T-helper 1 cell treated with Interleukin-12 subunit alpha and Interleukin-12 subunit beta and Interleukin-4 antibody, amounts not matched to agents 30 ng/mL and 1 ng/mL, for 36 hours (primary cell): ENCODE measurements around the gene CCDC69. TPM values are rescaled to one million over a fixed set of nuclear protein-coding genes. Genes with fewer than 3 reads are reported as not detected.

ENCODE experiments used
- intact Hi-C: fragments of 100-400 bp; cut with micrococcal nuclease; formaldehyde crosslinking; loops from one replicate; pipeline ENCODE4 v1.15.1; 2024
- total RNA-seq: library from RNA; stranded (reverse); gene quantifications from 2 replicates; pipeline ENCODE4 v1.2.3, GENCODE V29; 2022

CCDC69 gene
- total RNA-seq, 1 donor from 2014 or later: 53.6 TPM

DNA sequence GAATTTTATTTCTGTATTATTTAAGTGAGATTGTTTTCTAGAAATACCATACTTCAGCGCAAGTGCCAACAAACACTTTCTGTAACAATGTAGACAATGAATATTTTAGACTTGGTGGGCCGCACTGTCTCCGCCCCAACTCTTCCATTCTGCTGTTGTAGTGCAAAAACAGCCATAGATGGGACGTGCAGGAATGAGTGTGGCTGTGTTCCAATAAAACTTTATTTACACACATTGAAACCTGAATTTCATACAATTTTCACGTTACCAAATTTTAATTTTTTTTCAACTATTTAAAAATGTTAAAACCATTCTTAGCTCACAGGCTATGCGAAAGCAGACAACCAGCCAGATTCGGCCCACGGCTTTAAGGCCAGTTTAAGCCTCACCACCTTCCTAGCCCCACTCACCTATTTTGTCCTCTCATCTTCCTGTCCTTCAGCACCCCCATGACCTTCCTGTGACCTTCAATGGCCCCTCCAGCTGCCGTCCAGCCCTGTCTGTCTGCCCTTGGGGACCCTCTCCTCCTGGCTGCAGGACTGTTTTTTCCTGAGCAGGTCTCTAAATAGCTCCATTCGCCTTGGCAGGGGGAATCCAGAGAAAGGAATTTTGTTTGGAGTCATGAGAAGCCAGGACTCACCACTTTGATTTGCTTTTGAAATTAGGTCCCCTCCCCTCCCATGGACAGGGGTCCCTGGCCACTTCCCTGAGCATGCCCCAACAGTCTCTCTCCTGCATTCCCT lies 55.1 kb downstream of the CCDC69 start:
- intact Hi-C loops: loop anchor here (5.0 kb wide), 1 partner anchor 149 kb away; no protein-coding TSS in a partner anchor

DNA sequence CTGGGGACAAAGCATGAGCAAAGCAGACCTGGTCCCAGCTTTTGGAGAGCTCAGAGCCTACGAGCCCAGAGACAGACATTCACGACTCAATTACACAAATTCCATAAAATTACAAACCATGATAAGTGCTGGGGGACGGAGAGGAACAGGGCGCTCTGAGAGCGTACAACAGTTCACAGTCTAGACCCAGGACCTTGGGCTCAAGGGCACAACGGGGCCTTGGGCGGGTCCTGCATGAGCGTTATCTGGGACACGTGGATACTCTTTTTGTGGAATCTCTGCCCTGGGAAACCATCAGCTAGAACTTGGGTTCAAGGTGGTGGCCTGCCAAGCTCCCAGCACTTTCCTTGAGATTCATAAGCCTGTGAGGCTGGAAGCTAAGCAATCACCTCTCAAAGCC lies 56.9 kb downstream of the CCDC69 start:
- intact Hi-C loops: loop anchor here (5.0 kb wide), 1 partner anchor 150 kb away; no protein-coding TSS in a partner anchor

DNA sequence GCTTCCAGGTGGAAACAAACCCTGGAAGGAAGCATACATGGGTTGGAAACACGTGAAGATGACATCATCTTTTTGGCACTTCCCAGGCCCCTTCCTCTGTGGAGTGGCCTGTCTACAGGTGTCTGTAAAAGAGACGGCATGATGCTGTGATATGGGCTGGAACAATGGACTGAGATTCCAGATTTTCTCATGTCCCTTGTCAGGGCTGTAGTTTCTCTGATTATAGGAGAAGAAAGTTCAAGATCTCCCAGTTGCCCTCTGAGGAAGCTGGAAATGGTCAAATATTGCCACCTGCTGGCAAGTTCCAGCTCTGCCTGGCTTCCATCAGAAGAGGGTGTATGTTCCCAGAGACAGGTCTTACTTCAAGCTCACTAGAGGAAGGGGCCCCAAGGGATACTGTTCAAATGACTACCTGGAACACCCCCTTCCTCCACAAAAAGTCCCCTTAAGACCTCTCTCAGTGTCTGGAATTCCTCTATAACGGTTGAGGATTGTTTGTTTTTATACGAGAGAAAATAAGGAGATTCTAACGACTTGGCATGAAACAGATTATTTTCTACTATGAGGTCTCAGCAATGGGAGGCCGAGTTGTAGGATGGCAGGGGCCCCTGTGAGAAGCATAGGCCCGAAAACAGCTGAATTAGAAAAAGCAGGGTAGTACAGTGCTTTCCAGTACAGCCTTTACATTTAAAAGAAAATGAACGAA lies 59.1 kb downstream of the CCDC69 start:
- intact Hi-C loops: loop anchor here (1.0 to 5.0 kb wide), 11 partner anchors 8 to 464 kb away; partner anchors contain the start of genes ANXA6, RBM22 and TNIP1

DNA sequence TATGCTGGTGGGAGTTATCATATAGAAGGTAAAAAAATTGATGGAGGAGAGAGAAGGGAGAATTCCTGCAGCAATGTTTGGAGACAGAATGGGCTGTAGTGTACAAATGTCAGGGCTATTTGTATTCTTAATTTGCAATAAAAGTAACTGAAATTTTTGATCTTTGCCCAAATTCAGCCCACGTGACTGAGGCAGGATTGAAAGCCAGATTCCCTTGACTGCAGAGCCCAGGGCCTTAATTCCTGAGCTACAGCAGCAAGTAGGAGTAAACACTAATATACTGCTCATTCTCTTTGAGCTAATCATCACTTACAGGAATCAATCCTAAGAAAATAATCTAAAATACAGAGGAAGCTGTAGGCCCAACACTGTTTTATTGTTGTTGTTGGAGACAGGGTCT lies 61.1 kb downstream of the CCDC69 start:
- intact Hi-C loops: no loop called here

DNA sequence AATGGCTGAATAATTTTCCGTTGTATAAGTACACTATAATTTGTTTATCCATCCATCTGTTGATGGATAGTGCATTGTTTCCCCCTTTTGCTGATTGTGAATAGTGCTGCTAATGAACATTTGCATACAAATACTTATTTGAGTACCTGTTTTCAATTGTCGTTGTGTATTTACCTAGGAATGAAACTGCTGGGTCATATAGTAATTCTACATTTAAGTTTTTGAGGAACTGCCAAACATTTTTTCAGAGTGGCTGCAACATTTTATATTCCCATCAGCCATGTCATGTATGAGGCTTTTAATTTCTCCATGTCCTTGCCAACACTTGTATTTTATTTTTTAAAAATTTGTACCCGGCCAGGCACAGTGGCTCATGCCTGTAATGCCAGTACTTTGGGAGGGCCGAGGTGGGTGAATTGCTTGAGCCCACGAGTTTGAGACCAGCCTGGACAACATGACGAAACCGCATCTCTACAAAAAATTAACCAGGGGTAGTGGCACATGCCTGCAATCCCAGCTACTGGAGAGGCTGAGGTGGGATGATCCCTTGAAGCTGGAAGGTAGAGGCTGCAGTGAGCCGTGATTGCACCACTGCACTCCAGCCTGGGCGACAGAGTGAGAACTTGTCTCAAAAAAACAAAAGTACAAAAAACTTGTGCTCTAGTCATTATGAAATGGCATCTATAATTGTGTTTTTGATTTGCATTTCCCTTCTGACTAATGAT lies 64.1 kb downstream of the CCDC69 start:
- intact Hi-C loops: loop anchor here (10.0 kb wide), 2 partner anchors 285 to 1605 kb away; partner anchors contain the start of genes CSNK1A1 and SLC36A1

DNA sequence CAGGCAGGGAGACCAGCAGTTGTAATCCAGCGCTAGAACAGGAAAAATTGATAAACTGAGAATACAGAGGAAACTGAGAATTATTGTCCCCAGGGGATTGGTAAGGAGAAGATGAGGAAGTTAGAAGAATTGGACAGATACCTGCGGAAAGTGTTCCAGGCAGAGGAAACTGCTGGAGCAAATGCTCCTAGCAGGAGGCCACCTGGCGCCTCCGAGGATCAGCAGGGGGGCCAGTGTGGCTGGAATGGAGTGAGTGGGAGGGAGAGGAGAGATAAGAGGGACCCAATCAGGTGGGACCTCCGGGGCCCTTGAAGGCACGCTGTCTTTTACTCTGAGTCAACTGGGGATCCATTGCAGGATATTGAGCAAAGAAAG lies 65.6 kb downstream of the CCDC69 start:
- intact Hi-C loops: loop anchor here (1.0 to 10.0 kb wide), 3 partner anchors 8 to 1603 kb away; partner anchors contain the start of genes CSNK1A1 and SLC36A1

DNA sequence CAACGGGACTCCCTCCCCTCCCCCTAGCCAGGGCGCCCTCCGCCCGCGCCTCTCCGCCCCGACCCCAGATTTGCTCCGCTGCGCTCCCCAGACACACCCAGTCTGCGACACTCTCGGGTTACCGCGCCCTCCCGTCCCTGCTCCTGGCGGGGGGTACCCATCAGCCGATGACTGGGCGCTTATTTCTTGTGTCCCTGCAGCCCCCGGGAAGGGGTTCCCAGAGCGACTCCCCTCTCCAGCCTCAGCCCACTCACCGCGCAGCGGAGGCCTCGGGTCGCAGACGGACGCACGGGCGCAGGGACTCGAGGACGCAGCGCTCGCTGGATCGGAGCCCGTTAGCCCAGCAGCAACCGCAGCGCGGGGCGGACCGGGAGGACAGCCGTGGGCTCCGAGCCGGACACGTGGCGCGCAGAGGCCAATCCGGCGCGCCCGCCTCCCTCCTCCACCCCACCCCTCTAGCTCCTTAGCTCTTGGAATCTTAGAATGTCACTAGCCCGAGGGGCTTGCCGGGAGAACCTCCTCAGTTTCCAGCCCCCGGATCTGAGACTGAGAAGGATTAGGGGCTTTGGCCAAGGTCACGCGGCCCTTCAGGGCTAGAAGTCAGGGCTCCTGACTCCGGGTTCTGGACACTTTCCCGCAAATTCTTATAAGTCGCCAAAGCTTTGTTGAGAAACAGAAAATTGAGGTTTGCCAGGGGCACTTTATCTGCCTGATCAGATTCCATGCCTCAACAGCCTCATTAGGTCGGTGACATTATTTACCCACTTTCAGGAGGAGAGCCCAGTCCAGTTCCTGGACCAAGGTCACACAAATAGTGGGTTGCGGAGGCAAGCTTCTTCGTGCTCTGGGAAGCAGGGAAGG lies 66.2 kb downstream of the CCDC69 start, which contains the start of gene ANXA6:
Gene ANXA6 (minus strand): TSS at position 354 of the 861 bp plus-strand sequence. CDS start 9,878 bp downstream, outside the sequence.
- intact Hi-C loops: loop anchor here (1.0 to 10.0 kb wide), 12 partner anchors 7 to 1603 kb away; partner anchors contain the start of genes CSNK1A1, DCTN4, RBM22 and SLC36A1

DNA sequence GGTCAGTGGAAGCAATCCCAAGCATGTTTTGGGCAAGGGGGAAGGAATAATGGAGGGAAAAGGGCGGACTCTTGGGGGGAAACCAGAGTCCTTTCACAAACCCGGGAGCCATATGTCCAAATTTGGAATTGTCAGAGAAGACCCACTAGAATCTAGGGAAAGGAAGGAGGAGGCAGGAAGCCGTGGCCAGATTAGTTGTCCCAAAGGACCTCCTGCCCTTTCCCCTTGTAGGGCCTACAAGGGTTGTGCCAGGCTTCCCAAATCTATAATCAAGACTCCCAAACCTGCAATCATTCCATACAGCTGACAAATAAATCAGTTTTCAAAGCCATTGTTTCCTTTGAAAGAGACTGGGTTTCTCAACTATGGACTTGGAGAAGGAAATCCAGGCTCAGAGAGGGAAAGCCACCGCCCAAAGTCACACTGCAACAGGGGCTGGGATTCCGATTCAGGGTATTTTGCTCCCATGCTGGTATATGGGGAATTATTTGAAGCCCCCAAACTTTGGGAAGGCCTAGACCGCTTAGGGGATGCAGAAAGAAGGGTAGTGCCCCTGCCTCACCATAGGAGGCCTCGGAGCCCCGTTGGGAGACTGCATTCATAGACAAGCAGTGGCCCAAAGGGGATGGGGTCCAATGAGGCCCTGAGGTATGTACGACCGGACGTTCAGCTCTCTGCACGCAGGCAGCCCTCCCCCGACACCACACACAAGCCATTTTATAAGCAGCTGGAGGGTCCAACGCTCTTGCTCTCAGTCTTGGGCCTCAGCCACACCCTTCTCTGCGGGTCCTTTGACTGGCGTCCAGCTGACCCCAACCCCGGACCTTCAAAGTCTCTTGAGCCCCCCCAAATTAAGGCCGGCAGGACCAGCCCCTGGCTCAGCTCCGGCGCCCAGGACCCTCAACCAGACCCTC lies 67.1 kb downstream of the CCDC69 start:
- intact Hi-C loops: loop anchor here (1.0 to 10.0 kb wide), 11 partner anchors 9 to 1602 kb away; partner anchors contain the start of genes CSNK1A1, DCTN4, RBM22 and SLC36A1

DNA sequence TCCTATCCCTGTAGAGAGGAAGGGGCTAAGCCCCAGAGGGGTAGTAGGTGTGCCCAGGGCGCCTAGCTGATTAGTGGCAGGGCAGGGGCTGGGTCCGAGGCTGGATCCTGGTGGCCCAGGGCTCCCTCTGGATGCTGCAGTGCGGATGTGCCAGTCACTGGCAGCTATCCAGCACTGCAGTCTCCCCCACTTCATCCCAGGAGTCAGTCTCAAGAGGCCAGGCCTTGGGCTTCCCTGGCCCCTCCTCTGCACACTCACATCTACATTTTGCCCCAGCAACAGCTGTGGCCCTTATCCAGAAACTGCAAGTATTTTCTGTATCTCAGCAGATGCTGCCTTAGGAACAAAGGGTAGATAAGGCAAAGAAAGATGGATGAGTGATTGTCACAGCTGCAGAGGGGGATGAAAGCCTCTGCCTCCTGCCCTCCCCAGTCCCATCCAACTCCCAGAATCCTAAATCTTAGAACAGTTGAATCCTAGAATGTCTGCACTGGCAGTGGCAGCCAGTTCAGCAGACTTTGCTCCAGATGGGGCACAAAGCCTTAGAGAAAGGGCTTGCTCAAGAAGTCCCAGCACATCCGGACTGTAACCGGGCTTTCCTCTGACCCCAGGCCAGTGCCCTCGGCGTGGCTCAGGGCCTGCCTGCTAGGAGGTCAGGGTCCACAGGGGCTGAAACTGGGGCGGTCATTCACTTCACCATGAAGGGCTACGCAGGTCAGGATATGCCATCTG lies 68.0 kb downstream of the CCDC69 start:
- intact Hi-C loops: loop anchor here (1.0 to 10.0 kb wide), 9 partner anchors 15 to 1601 kb away; partner anchors contain the start of genes CD74, CSNK1A1, DCTN4 and RBM22

DNA sequence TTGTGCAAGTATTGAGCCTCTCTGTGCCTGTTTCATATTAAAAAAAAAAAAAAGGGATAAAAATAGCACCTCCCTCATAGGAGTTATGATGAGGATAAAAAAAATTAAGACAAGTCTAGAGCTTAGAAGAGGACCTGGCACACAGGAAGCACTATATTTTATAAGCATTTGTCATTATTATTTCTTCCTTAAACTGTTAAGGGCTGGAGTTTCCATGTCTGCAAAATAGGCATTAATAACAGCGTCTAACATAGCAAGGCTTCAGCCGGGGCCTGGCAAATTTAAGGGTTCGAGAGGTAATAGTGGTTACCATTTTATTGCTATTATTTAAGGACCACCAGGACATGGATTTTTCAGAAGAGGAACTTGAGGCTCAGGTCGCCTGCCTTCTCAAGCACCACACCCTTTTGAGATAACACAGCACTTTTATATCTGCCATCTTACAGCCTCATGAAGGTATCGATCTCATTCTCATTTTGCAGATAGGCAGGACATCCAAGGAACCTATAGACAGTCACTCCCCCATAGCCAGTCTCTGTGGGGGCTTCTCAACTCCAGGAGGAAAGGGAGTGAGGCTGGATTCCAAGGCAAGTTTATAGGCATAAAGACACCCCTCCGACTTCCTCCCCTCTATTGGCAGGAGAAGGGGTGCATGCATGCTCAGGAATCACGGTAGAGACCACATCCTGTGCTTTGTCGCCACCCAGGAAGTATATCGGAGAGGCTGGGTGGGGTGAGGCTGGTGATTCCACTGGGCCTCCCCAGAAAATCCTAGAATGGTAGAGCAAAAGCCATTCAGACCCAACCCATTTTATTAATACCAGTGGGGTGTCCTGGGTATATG lies 68.7 kb downstream of the CCDC69 start:
- intact Hi-C loops: loop anchor here (1.0 to 10.0 kb wide), 5 partner anchors 14 to 1600 kb away; partner anchors contain the start of genes CD74, CSNK1A1 and SLC36A1

DNA sequence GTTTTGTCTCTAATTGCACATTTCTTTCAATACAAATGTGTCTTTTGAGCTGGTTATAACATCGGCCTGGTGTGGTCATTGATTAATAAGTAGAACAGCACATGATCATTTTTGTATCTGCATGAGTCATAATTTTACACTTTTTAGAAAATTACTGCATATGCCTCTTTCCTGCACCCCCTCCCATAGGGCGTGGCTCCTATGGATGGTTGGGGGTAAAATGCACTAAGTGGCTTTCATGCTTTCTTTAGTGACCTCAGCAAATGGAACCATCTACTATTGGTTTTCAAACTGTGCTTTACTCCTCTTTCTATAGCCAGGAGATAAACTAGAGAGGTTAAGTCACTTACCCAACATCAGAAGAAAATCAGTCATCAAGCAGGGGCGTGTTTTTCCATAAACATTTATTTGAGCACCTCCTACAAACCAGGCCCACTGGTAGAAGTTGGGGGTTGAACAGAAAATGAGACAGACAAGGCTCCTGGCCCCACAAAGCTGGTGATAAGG lies 70.1 kb downstream of the CCDC69 start:
- intact Hi-C loops: loop anchor here (2.0 to 10.0 kb wide), 3 partner anchors 291 to 1599 kb away; partner anchors contain the start of genes CSNK1A1, RPS14 and SLC36A1

DNA sequence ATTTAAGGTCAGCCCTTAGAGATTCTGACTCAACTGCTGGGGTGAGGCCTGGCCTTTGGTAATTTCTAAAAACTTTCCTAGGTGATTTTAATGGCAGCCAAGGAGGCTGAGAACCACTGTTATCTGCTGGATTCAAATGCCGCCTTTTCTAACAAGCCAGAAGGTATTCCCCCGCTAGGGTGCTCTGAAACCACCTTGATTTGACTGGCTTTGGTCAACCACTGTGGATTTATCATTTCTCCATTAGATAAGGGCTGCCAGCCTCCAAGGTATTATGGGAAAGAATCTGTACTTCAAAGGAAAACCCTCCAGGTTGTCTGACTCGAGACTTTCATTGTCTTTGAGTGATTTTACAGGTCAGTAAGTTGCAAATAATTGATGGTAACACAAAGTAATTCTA lies 70.6 kb downstream of the CCDC69 start:
- intact Hi-C loops: loop anchor here (2.0 to 10.0 kb wide), 3 partner anchors 292 to 1598 kb away; partner anchors contain the start of genes CSNK1A1, RPS14 and SLC36A1

DNA sequence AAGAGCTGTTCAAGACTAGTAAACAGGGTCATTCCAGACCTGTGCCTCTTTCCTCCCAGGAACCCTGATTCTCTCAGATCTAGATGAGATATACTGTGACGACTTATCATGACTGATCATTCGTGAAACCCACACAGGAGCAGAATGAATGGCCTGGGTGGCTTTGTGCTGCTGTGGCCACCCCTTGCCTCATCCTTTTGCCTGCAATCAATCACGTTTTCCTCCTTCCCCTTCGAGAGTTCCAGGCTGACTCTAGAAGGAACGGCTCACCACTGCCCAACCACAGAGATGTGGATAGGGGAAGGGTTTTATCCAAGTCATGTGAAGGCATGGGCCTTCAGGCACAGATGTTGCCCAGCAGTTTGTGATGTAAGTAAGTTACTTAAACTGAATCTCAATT lies 72.1 kb downstream of the CCDC69 start:
- intact Hi-C loops: loop anchor here (2.0 to 10.0 kb wide), 5 partner anchors 65 to 1597 kb away; partner anchors contain the start of genes CSNK1A1, G3BP1, RPS14 and SLC36A1

DNA sequence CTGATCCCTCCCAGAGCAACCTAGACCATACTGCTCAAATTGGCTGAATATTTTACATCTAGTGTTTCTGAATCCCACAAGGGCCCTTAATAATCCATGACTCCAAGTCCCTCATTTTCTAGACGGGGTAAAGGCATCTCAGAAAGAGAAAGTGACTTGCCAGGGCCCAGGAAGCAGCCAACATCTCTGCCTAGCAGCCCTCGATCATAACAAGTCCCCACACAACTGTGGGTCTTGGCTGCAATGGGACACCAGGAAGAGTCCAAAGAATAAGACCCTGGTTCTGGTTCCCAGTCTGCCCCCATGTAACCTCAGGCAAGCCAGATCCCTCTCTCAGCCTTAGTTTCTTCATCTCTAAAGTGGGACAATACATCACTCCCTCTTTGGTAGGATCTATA lies 72.6 kb downstream of the CCDC69 start:
- intact Hi-C loops: loop anchor here (2.0 to 10.0 kb wide), 4 partner anchors 64 to 1596 kb away; partner anchors contain the start of genes CSNK1A1, G3BP1 and SLC36A1

DNA sequence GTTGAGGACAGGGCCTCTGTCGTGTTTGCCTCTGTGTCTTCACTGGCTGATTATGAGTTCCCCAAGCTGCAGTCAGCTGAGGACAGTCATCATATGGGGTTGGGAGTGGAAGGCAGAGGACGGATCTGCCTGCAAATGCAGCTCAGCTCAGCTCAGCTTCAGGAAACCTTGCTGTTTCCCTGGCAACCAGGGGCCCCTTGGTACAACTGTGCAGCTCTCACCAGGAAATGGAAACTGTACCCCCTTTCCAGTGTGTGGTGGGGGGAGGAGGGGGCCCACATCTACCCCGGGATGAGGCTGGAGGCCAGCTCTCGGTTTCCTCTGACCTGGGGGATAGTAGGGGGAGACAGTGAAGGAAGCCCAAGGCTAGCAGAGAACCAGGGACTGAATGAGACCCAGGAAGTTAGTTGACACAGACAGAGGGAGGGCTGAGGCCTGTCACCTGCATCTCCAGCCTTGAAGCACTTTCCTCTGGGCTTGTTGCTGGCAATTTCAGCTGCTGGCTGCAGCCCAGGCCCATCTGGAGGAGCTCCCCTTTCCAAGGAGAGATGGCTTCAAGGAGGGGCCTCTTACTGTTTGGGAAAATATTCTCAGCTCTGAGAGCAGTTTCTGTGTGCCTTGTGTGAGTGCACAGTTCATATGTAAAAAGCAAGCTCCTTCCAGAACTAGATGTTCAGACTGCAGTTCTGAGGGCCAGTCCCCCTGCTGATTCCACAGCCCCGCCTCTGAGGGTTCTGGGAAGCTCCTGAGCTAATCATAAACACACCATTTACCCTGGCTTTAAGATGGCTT lies 73.2 kb downstream of the CCDC69 start:
- intact Hi-C loops: loop anchor here (1.0 to 10.0 kb wide), 11 partner anchors 8 to 1596 kb away; partner anchors contain the start of genes CSNK1A1, G3BP1, SLC36A1 and TNIP1

DNA sequence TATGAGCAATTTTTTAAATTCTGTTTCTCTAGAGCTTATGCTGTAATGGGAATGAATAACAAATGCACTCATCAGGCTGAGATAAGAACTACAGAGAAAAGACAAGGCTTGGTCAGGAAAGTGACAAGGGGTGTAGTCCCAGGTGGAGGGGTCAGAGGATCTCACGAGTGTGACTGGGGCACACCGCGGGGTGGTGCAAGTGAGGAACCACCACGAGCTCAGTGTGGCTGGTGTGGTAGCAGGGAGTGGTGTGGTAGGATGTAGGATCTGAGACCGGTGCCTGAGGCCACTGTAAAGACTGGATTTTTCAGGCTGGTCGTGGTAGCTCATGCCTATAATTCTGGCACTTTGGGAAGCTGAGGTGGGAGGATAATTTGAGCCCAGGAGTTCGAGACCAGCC lies 75.3 kb downstream of the CCDC69 start:
- intact Hi-C loops: no loop called here
